Activated CD8-positive, alpha-beta T cell treated with anti-CD3 and anti-CD28 coated beads for 36 hours (primary cell): ENCODE data around the gene PPDPF. TPM values are rescaled to one million over a fixed set of nuclear protein-coding genes. Genes with fewer than 3 reads are reported as not detected.

ENCODE experiments used
- ATAC-seq: fragments of 200-7000 bp; cut with Tn5 transposase; one replicate; pipeline ENCODE4 v1.10.0; 2021; ENCODE audit warnings: mild to moderate bottlenecking, moderate library complexity
- CTCF ChIA-PET: fragments of 350-600 bp; sonication (Branson Sonifier 250); formaldehyde crosslinking; loops from one replicate; lab custom pipeline; 2021; ENCODE audit warnings: antibody characterized with exemption; lab: Charles Lee
- POLR2A ChIA-PET: fragments of 350-600 bp; sonication (Branson Sonifier 250); formaldehyde crosslinking; loops from one replicate; lab custom pipeline; 2021; ENCODE audit warnings: antibody characterized with exemption; lab: Charles Lee
- DNase-seq: peaks from one replicate; pipeline ENCODE4 v3.0.0-alpha.2; 2020
- H3K27ac Mint-ChIP-seq: one replicate; pipeline ENCODE4 v1.8.0; 2021; ENCODE audit warnings: mild to moderate bottlenecking, mixed read lengths
- H3K27me3 Mint-ChIP-seq: one replicate; pipeline ENCODE4 v1.8.0; 2021; ENCODE audit warnings: mixed read lengths
- H3K36me3 Mint-ChIP-seq: one replicate; pipeline ENCODE4 v1.8.0; 2021; ENCODE audit warnings: low read depth, mixed read lengths
- H3K4me1 Mint-ChIP-seq: one replicate; pipeline ENCODE4 v1.8.0; 2021; ENCODE audit warnings: low read depth, mixed read lengths
- H3K4me3 Mint-ChIP-seq: one replicate; pipeline ENCODE4 v1.8.0; 2021; ENCODE audit warnings: mild to moderate bottlenecking, moderate library complexity, mixed read lengths
- H3K9me3 Mint-ChIP-seq: one replicate; pipeline ENCODE4 v1.8.0; 2021; ENCODE audit warnings: mixed read lengths
- intact Hi-C: fragments of 100-400 bp; cut with micrococcal nuclease; formaldehyde crosslinking; loops from one replicate; pipeline ENCODE4 v1.10.0; 2022
- total RNA-seq, 2 experiments: library from RNA; stranded (reverse); gene quantifications; one replicate each; pipeline ENCODE4 v1.2.3, GENCODE V29; 2021
- TF ChIP-seq, protein P1 (sequence below): fragments of 200-600 bp; IDR thresholded peaks from one replicate; pipeline ENCODE4 v1.8.0; 2022; ENCODE audit warnings: antibody characterized with exemption, mild to moderate bottlenecking

The PPDPF gene
- total RNA-seq, 2 experiments from 2014 or later, result 193 to 226 TPM

DNA sequence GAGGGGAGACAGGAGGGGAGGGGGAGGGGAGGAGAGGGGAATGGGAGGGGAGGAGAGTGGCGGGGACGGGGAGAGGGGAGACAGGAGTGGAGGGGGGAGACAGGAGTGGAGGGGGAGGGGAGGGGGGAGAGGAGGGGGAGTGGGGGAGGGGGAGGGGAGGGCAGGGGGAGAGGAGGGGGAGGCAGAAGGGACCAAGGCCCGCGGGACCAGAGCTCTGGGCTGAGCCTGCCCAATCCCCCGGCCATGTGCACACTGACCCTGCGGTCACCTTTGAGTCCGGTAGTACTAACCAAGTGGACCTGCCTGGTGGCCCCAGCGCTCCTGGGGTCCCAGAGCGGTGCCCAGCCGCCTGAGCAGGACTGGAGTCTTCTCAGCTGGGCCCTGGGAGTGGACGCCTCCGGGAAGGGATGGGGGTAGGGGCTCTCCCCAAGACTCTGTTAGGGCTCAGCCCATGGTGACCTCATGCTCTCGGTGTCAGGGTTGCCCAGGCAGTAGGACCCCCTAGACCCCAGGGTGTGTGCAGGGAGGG lies 47.6 kb upstream of the PPDPF start:
- peaks cover 39% of the 10 kb centered on the region for H3K27me3 Mint-ChIP-seq
- ATAC-seq (no peak), DNase-seq (no peak)
- TF ChIP-seq, protein P1, sequence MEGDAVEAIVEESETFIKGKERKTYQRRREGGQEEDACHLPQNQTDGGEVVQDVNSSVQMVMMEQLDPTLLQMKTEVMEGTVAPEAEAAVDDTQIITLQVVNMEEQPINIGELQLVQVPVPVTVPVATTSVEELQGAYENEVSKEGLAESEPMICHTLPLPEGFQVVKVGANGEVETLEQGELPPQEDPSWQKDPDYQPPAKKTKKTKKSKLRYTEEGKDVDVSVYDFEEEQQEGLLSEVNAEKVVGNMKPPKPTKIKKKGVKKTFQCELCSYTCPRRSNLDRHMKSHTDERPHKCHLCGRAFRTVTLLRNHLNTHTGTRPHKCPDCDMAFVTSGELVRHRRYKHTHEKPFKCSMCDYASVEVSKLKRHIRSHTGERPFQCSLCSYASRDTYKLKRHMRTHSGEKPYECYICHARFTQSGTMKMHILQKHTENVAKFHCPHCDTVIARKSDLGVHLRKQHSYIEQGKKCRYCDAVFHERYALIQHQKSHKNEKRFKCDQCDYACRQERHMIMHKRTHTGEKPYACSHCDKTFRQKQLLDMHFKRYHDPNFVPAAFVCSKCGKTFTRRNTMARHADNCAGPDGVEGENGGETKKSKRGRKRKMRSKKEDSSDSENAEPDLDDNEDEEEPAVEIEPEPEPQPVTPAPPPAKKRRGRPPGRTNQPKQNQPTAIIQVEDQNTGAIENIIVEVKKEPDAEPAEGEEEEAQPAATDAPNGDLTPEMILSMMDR, result no peak
- no peaks in the 10 kb centered on the region for H3K36me3 Mint-ChIP-seq
- intact Hi-C loops, result no loop called here
- H3K27ac Mint-ChIP-seq, result no peak overlapping the region
- POLR2A ChIA-PET, result interaction anchor here (1.2 kb wide), 1 partner anchor 28 kb away, joined by 3 read pairs; no protein-coding TSS in a partner anchor
- CTCF ChIA-PET, result no interaction called here
- H3K4me3 Mint-ChIP-seq, result no peak overlapping the region
- H3K9me3 Mint-ChIP-seq, result no peaks in the 10 kb centered on the region
- H3K4me1 Mint-ChIP-seq, result peaks cover 8% of the 10 kb centered on the region

DNA sequence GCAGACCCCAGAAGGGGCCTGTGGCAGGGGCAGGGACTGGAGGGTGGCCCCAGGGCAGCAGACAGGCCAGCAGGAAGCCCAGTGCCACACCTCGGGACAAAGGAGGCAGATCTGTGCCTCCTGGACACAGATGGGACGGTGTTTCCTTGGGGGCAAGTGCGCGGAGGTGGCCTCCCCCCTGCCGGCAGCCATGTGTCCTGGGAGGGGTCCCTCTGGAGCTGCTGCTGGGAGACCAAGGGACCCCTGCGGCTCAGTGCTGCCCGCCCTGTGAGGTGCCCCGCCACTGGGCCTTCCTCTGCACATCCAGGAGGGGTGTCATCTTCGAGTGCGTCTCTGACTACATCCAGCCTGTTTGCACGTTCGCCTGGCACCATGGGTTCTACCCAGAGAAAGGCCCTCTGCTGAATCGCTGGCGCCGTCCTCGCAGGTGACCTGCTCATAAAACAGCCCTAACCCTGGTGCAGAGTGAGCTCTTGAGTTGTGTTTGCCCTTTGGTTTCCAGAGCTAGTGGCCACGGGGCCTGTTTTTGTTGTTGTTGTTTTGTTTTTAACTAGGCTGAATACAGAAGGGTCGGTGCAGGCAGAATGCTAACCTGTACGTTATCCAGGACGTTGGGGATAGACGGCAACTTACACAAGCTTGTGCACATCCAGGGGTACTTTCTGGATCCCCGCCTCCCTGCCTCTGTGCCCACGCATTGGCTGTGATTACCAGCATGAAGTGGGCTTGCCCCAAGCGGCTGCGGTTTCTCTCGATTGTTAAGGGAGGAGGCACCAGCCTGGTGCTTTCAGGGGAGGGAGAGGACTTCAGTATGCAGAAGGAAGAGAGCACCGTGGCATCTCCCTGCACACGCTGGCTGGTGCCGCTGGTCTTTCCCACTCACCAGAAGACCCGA lies 46.8 kb upstream of the PPDPF start:
- Mint-ChIP-seq H3K27ac (no peak overlapping the region), H3K4me3 (no peak overlapping the region), H3K9me3 (no peaks in the 10 kb centered on the region), H3K4me1 (peaks cover 8% of the 10 kb centered on the region), H3K27me3 (peaks cover 46% of the 10 kb centered on the region), H3K36me3 (no peaks in the 10 kb centered on the region)
- ChIA-PET CTCF (interaction anchor here (1.3 to 1.4 kb wide), 2 partner anchors 23 to 32 kb away, joined by 3 to 6 read pairs; no protein-coding TSS in a partner anchor), POLR2A (no interaction called here)
- intact Hi-C loops, result no loop called here
- peak; percentile 62 for ATAC-seq
- TF ChIP-seq, protein P1, result no peak
- peak; percentile 48 for DNase-seq

GRCh38 chr20:63475209-63475608 lies 45.4 kb upstream of the PPDPF start:
- H3K36me3 Mint-ChIP-seq, result no peaks in the 10 kb centered on the region
- H3K4me1 Mint-ChIP-seq, result peaks cover 8% of the 10 kb centered on the region
- ChIA-PET CTCF (interaction anchor here (1.3 to 1.4 kb wide), 2 partner anchors 21 to 33 kb away, joined by 3 to 6 read pairs; no protein-coding TSS in a partner anchor), POLR2A (no interaction called here)
- no peak for ATAC-seq
- no peaks in the 10 kb centered on the region for H3K9me3 Mint-ChIP-seq
- intact Hi-C loops, result no loop called here
- TF ChIP-seq, protein P1, result no peak
- peaks cover 50% of the 10 kb centered on the region for H3K27me3 Mint-ChIP-seq
- no peak overlapping the region for H3K27ac Mint-ChIP-seq
- H3K4me3 Mint-ChIP-seq, result no peak overlapping the region
- DNase-seq, result peak; percentile 35

DNA sequence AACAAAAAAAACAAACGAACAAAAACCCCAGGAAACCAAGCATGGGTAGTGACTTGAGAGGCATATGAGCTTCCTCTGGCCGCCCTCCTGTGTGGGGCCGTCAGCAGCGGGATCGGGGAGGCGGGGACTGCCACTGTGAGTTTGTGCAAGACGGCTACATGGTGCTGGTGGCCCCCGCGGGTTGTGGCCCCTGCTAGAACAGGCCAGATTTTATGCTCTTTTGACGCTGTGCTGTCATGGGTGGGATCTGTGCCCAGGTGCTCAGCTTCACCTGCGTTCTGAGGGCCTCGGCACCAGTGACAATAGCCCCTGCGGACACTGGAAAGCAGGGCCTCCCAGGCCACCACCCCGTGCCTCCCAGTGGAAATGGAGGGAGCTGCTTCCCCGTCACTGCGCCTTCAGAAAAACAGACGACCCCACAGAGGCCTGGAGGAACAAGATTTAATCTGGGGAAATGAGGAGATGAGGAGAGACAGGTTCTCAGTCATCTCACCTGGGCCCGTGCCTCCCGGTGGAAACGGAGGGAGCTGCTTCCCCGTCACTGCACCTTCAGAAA lies 43.4 kb upstream of the PPDPF start:
- no peak for DNase-seq
- ChIA-PET CTCF (no interaction called here), POLR2A (no interaction called here)
- Mint-ChIP-seq H3K27me3 (peaks cover 48% of the 10 kb centered on the region), H3K36me3 (no peaks in the 10 kb centered on the region), H3K4me1 (peaks cover 8% of the 10 kb centered on the region), H3K4me3 (no peak overlapping the region), H3K27ac (no peak overlapping the region), H3K9me3 (no peaks in the 10 kb centered on the region)
- intact Hi-C loops, result no loop called here
- TF ChIP-seq, protein P1, result no peak
- ATAC-seq, result no peak
